Activated CD4-positive, alpha-beta T cell treated with anti-CD3 and anti-CD28 coated beads, Interleukin-2, amount 50 U/mL, for 24 hours (primary cell): ENCODE measurements around the gene DDX54.

Experiments
- DNase-seq, 2 donors: peaks; one replicate each; pipeline ENCODE4 v3.0.0-alpha.2; 2020; ENCODE audit warnings: low read depth in 1 of 2, low spot score in 1 of 2

The DDX54 gene

GRCh38 chr12:113195598-113195997 is 10.3 kb upstream of the DDX54 start:
- no peak for DNase-seq

GRCh38 chr12:113194971-113195391 is 9.7 kb upstream of the DDX54 start:
- DNase-seq: no peak

- no peak for DNase-seq
Observed at GRCh38 chr12:113191227-113191626, 5.9 kb upstream of the DDX54 start.

GRCh38 chr12:113190761-113191160 is 5.5 kb upstream of the DDX54 start:
- no peak for DNase-seq

GRCh38 chr12:113189361-113189760 is 4.1 kb upstream of the DDX54 start:
- DNase-seq: no peak

GRCh38 chr12:113186666-113187325 is 1.5 kb upstream of the DDX54 start:
- no peak for DNase-seq

- no peak for DNase-seq
Observed at GRCh38 chr12:113186033-113186365, 721 bp upstream of the DDX54 start.

GRCh38 chr12:113184900-113185179 is 438 bp downstream of the DDX54 start:
- DNase-seq: peak; percentile 78 to 87

GRCh38 chr12:113184098-113184899 is 979 bp downstream of the DDX54 start:
- DNase-seq: no peak

- DNase-seq: no peak
Observed at GRCh38 chr12:113183030-113183589, 2.2 kb downstream of the DDX54 start.

GRCh38 chr12:113181975-113182374 is 3.3 kb downstream of the DDX54 start:
- no peak for DNase-seq

GRCh38 chr12:113180333-113180732 is 4.9 kb downstream of the DDX54 start:
- DNase-seq: no peak

GRCh38 chr12:113179023-113179422 is 6.3 kb downstream of the DDX54 start:
- DNase-seq: no peak

GRCh38 chr12:113174461-113175384 is 10.6 kb downstream of the DDX54 start:
- peak; percentile 65 to 71 for DNase-seq

- DNase-seq: no peak
Observed at GRCh38 chr12:113173081-113173698, 12.1 kb downstream of the DDX54 start.

- no peak for DNase-seq
Observed at GRCh38 chr12:113172185-113172584, 13.1 kb downstream of the DDX54 start.

GRCh38 chr12:113171543-113171942 is 13.7 kb downstream of the DDX54 start:
- DNase-seq: no peak

GRCh38 chr12:113170926-113171325 is 14.4 kb downstream of the DDX54 start:
- no peak for DNase-seq

GRCh38 chr12:113170457-113170856 is 14.8 kb downstream of the DDX54 start:
- DNase-seq: no peak

GRCh38 chr12:113169697-113170096 is 15.6 kb downstream of the DDX54 start:
- DNase-seq: no peak

GRCh38 chr12:113167868-113168267 is 17.4 kb downstream of the DDX54 start:
- DNase-seq: no peak
